ENCODE measurements around the gene NACC1. TPM values are rescaled to one million over a fixed set of nuclear protein-coding genes. Genes with fewer than 3 reads are reported as not detected.

NACC1 gene
- total and polyA plus RNA-seq, 2 of the 8 experiments (the other 6 are each of a cell fraction or from before 2014, with no cell fraction given) = 234 to 301 TPM

DNA sequence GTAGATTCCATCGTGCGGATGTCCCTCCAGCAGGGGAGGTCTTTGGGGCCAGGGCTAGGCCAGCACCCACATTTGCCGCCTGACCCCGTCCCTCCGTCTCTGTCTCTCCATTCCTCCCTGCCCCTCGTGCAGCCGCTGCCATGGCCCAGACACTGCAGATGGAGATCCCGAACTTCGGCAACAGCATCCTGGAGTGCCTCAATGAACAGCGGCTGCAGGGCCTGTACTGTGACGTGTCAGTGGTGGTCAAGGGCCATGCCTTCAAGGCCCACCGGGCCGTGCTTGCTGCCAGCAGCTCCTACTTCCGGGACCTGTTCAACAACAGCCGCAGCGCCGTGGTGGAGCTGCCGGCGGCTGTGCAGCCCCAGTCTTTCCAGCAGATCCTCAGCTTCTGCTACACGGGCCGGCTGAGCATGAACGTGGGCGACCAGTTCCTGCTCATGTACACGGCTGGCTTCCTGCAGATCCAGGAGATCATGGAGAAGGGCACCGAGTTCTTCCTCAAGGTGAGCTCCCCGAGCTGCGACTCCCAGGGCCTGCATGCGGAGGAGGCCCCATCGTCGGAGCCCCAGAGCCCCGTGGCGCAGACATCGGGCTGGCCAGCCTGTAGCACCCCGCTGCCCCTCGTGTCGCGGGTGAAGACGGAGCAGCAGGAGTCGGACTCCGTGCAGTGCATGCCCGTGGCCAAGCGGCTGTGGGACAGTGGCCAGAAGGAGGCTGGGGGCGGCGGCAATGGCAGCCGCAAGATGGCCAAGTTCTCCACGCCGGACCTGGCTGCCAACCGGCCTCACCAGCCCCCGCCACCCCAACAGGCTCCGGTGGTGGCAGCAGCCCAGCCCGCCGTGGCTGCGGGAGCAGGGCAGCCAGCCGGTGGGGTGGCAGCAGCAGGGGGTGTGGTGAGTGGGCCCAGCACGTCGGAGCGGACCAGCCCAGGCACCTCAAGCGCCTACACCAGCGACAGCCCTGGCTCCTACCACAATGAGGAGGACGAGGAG is 17.3 kb downstream of the NACC1 start:
- H4K20me1 ChIP-seq (replicated peaks in 1 of 2; ENCODE audit: control insufficient read depth in 1 of 2, insufficient read depth in 2 of 2, low read length in 2 of 2) = peaks cover 34 to 50% of the 10 kb centered on the region in 2 experiments
- CTCF ChIA-PET (ENCODE audit: partially characterized antibody) = interaction anchor here (1.0 to 2.1 kb wide), 4 partner anchors 14 to 60 kb away, joined by 3 to 7 read pairs (median 4); partner anchors contain the start of genes IER2 and STX10

More for the DNA sequence above, 17.3 kb downstream of the NACC1 start:
- Histone ChIP-seq H2BK12ac (ENCODE audit: low read depth, low read length) (no peak overlapping the region), H2BK15ac (ENCODE audit: low read length) (no peak overlapping the region), H3K9ac (replicated peaks in 1 of 4; ENCODE audit: extremely low read depth in 1 of 4, low read depth in 3 of 4, low read length in 3 of 4) (no peak overlapping the region), H2BK120ac (replicated peaks; ENCODE audit: low read depth, low read length) (no peak overlapping the region), H3K18ac (ENCODE audit: extremely low read depth, low read length) (no peak overlapping the region), H3K4me1 (replicated peaks in 1 of 4; ENCODE audit: control insufficient read depth in 3 of 4, insufficient read depth in 4 of 4, low read length in 3 of 4) (peaks cover 0 to 8% (median 4%) of the 10 kb centered on the region in 4 experiments; a peak in 3 of 7 replicates), H3K79me1 (ENCODE audit: low read depth, low read length) (peaks cover 27% of the 10 kb centered on the region), H3K56ac (replicated peaks; ENCODE audit: insufficient read length, low read depth, low read length) (no peak overlapping the region), H4K8ac (ENCODE audit: extremely low read depth, insufficient read depth, low read length) (peak overlapping the region; percentile 78; the same call in 1 of the 2 replicates), H3K4ac (replicated peaks; ENCODE audit: insufficient read length, low read depth, low read length) (no peak overlapping the region), H3K79me2 (ENCODE audit: control insufficient read depth in 1 of 2, insufficient read depth in 2 of 2, low read length in 2 of 2) (peaks cover 7 to 44% of the 10 kb centered on the region in 2 experiments; a peak in 3 of 4 replicates), H3K36me3 (ENCODE audit: control insufficient read depth in 2 of 4, insufficient read depth in 4 of 4, low read length in 3 of 4) (peaks cover 7 to 58% (median 36%) of the 10 kb centered on the region in 4 experiments), H2BK5ac (ENCODE audit: low read depth, low read length) (no peak overlapping the region), H3K9me3 (ENCODE audit: insufficient read depth in 2 of 2, low read depth in 1 of 2, low read length in 1 of 2) (no peaks in the 10 kb centered on the region), H2BK20ac (ENCODE audit: low read length) (no peak overlapping the region), H3K27ac (ENCODE audit: low read depth, low read length) (no peak overlapping the region), H3K4me2 (ENCODE audit: insufficient read depth in 1 of 2, low read depth in 2 of 2, low read length in 2 of 2) (no peak overlapping the region), H3K23ac (ENCODE audit: insufficient read length) (no peak overlapping the region), H4K91ac (replicated peaks; ENCODE audit: insufficient read length, low read length) (no peak overlapping the region), H4K5ac (ENCODE audit: insufficient read length, low read depth, low read length) (no peak overlapping the region), H2AFZ (ENCODE audit: low read length) (no peak overlapping the region), H3K14ac (ENCODE audit: insufficient read length) (no peak overlapping the region), H3K23me2 (ENCODE audit: low read depth, low read length) (no peaks in the 10 kb centered on the region; the same call in 1 of the 2 replicates), H3K4me3 (ENCODE audit: extremely low read depth in 1 of 4, insufficient read depth in 2 of 4, low read depth in 3 of 4, low read length in 4 of 4) (no peak overlapping the region), H2AK5ac (ENCODE audit: low read depth, low read length) (no peak overlapping the region), H3K27me3 (replicated peaks in 1 of 4; ENCODE audit: control insufficient read depth in 3 of 4, extremely low read depth in 1 of 4, insufficient read depth in 3 of 4, low read length in 3 of 4) (no peaks in the 10 kb centered on the region)
- DNase-seq (ENCODE audit: low read depth in 1 of 2, low spot score in 2 of 2) (no peak), FAIRE-seq (no peak)
- TF ChIP-seq CBX5 (IDR thresholded peaks at IDR 0.05; ENCODE audit: low read depth, low read length) (no peak), JUND (IDR thresholded peaks at IDR 0.05; ENCODE audit: low read length) (no peak)
- 94% methylated on average over 57 of the region's 60 CpGs; no CpG with 5 or more reads in 1 of the 2 experiments for WGBS, 2 experiments (ENCODE audit: extremely low coverage in 1 of 2, insufficient coverage in 1 of 2, insufficient read length in 1 of 2, insufficient replicate concordance in 2 of 2, low coverage in 1 of 2, low lambda C conversion rate in 2 of 2, missing lambda C conversion rate in 1 of 2)
- POLR2A ChIA-PET (ENCODE audit: partially characterized antibody) = interaction anchor here (0.9 to 14.8 kb wide), 6 partner anchors 7 to 30 kb away, joined by 3 to 228 read pairs (median 6); partner anchors contain the start of genes IER2, NACC1, STX10 and TRMT1

All from H1 (cell line).